ENCODE results near the gene NISCH.

Gene NISCH

DNA sequence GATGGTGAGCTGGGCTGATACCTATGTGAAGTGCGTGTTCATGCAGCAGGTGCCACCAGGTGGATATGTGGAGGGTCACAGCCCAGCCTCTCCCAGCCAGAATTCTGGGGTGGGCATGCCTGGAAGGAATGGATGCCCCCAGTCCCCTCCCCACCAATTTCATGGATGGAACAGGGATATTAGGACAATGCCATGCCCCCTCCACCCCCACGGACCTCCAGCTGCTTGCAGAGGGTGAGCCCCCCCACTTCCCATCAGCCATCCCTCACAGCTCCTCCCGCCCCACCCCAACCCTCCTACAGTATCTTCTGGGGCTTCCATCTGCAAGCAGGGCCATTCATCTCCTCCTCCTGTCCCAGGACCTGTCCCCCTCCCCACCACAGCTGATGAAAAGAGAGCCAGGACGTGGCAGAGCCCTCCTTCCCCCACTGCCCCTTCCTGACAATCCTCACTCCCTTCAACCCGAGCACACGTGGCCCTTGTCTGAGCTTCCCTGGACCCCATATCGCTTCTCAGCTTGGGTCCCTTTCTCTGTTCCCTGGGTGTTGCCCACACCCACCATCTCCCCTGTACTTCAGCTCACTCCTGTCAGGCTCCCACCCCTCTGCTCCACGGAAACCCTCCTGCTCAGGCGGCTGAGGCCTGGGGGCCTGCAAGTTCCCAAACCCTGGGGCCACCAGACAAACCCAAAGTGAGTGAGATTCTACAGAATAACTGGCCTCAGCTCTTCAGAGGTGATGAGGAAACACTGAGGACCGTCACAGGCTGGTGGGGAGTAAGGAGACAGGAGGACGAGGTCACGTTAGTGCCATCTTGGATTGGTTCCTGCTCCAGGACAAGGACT, 7.7 kb upstream of the NISCH start:
- no peak for DNase-seq

- DNase-seq = no peak
These were observed 4.7 kb upstream of the NISCH start for GRCh38 chr3:52450489-52451236.

DNA sequence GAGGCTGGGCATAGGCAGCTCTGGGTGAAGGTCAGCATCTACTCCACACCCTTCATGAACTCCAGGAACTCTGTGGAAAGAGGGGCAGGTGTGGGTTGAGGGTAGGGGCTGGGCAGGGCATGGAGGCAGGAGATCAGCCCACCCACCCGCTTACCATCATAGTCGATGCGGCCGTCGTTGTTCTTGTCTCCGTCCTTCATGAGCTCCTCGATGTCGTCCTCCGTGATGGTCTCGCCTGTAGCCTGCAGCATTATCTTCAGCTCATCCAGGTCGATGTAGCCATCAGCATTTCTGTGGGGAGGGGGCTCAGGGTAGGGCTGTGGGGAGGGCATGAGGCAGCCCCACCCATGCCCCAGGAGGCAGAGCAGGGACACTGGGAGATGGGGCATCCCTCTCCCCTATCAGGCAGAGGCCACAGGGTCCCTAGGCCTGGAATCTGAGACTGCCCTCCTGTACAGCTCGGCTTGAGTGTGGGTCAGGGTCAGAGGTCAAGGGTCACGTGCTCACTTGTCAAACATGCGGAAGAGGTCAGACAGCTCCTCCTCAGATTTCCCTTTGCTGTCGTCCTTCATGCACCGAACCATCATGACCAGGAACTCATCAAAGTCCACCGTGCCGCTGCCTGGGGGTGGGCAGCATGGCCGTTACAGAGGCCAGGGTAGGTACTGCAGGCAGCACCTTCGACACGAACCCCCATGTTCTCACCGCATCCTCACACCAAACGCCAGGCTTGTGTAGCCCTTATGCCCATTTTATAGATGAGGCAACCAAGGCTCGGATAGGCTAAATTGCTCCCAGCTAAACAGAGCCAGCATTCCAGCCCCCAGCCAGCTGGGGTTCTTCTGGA, 3.9 kb upstream of the NISCH start:
- no peak for DNase-seq

DNA sequence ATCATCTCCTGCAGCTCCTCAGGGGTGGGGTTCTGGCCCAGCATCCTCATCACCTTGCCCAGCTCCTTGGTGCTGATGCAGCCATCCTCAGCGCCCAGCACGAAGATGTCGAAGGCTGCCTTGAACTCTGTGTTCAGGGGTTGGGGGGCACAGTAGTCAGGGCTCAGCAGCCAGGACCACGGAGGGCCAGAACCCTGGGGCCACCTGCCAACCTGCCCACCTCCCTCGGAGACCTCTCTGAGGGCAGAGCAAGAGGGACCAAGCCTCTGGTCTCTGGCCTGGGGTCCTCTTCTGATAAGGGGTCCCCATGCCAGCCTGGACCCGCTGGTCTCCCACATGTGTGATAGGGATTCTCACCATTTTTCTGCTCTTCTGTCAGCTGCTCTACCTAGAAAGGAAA, 3.3 kb upstream of the NISCH start:
- DNase-seq = no peak

- DNase-seq = no peak
These were observed 2.7 kb upstream of the NISCH start for GRCh38 chr3:52452570-52453221.

DNA sequence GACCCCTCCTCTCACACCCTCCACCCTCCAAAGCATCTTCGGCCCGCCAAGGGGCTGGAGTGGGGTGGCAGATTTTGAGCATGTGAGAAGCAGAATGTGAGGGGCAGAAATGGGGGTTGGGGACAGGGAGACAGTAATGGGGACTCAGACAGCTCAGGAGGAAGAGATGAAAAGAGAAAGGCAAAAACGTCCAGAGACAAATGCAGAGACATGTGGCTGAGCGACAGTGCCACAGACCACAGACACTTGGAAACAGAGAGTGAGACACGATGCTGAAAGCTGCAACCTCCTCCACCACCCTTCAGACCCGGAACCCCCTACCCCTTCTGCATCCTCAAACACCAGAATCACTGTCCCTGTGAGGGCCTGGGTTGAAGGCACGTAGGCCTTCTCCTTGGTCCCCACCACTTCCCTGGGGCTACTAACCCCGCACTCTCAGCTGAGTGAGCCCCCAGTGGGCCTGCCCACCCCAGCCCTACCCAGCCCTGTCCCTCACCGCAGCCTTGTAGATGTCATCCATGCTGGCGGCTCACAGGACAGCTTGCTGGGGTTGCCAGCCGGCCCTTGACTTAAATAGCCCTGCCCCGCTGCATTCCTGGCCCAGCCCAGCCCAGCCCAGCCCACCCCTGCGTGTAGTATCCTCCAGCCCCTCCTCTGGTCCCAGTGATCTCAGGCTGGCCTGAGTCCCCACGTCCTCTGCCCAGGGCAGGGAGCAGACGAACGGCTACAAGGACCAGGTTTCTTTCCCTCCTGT, 1.7 kb upstream of the NISCH start, which contains the start of gene TNNC1:
Gene TNNC1, minus strand, starts transcription at position 546 of the 754 bp plus-strand sequence. Its CDS starts 26 bp downstream, at position 520.
- no peak for DNase-seq

DNA sequence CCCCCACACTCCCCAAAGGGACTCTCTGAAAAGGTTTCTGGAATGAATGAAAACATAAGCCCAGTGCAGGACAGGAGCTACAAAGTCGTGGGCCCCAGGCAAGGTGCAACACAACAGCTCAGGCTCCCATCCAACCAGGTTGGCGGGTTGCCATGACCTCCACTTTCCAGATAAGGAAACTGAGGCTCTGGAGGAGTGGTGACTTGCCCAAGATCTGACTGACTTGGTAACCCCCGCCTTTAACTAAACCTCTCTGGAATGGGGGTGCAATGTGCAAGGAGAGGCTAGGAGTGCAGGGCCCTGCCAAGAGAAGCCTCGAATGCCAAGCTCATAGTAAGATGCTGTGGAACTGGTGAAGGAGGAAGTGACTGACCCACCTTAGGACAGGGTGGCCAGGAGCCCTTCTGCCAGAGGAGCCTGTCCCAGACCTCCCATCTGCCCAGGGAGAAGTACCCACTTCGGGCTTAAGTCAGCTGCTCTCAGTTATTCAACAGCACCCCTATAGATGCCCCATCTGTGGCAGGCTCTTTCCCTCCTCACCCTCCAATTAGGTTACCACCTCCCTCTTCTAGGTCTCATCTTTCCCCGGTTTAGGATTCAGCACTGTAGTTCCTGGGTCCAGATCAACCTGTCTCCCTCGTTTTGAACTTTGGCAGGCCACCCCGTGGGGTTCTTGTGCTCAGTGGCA, 1.0 kb upstream of the NISCH start:
- DNase-seq = no peak

DNA sequence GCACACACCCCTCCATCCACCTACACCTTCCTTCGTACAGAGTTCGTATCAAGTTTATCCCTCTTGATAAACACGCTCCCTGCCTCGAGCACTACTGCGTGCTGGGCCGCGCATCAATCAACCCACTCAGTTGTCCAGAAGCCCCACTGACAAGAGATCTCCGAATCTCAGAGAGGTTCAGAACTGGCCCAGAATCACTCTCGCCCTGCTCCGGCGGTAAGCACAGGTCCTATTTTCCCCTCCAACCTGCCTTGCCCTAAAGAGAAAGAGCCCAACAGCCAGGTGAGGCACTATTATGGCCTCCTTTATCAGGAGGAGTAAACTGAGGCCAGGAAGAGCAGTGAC, 494 bp upstream of the NISCH start:
- DNase-seq = no peak

DNA sequence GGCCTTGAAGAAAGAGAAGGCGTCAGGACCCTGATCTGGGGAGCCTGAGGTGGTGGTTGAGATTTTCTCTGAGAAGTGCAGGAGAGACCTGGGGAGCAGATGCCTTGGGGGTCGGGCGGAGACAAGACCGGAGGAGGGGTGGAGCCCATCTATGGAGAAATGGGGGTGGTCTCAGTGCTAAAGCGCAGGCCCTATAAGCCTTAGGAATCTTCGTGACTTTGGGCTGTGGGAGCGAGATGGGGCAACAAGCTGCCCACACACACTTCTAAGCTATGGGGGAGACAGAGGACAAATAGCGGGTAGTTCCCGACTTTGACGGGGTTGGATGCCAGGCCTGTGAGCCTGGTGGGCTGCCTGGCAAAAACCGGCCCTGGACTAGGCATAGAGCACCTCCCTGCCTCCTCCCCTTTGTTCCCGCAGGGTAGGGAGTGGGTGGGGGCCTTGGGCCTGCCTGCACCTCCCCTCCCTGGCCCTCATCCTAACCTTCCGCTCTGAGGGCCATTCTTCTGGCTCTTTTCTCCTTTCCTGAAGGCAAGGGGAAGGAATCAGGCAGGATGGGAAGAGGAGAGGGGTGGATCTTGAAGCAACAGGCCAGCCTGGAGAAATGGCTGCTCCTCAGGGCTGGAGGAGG, 880 bp downstream of the NISCH start:
- no peak for DNase-seq

GRCh38 chr3:52456800-52457183, 1.4 kb downstream of the NISCH start:
- no peak for DNase-seq

DNA sequence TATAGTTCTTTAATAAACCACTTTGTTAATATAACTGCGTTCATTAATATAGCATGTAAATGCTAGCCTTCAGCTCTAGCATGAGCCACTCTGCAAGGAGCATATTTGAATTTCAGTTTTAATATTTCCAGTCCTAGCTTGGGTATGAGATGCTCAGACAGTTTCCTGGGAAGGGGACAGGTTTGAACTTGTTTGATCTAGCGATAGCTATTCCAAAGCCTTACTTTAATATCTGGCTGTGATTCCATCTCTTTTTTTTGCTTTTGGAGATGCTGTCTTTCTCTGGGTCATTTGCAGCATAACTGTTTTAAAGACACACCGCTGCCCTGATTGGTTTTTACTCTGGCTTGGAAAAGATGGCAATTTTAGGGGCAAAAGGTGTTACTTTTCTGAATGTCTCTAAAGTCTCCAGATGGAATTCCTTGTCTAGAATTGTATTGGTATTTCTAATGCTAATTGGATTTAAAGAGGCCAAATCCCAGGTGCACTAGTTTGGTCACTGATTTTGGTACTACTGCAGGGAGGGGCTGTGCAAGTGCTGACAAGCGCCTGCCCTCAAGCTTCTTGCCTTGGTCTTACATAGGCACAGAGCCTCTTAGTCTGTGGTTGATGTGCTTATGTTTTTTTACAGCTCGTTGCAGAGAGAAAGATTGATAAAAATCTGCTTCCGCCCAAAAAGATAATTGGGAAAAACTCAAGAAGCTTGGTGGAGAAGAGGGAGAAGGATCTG, 2.8 kb downstream of the NISCH start:
- DNase-seq = no peak

DNA sequence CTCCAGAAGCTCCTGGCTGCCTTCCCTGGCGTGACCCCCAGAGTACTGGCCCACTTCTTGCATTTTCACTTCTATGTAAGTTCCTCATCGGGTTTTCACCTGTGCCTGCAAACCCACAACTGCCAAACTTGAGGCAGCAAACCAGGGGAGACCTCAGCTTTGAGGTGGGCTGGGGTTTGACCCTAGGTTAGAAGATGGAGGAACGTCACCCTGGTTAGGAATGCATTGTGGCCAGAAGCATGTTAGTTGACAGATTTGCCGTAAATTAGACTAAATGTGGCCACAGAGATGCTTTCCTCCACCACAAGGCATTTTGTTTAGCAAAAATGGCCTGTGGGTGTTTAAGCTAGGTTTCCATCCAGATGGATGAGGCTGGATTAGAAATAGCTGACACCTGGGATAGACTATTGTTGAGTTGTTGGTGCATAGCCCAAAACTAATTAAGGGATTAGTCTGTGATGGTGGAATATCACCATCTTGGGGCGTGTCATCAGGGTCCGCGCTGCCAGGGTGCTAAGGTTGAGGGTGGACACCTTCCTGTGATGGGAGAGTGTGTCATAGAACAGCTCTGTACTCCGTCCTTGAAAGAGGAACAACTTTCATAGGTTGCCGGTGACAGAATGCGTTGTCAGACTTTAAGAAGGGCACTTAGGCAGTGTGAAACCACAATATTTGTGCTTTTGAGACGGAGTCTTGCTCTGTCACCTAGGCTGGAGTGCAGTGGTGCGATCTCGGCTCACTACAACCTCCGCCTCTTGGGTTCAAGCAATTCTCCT, 3.6 kb downstream of the NISCH start:
- no peak for DNase-seq

DNA sequence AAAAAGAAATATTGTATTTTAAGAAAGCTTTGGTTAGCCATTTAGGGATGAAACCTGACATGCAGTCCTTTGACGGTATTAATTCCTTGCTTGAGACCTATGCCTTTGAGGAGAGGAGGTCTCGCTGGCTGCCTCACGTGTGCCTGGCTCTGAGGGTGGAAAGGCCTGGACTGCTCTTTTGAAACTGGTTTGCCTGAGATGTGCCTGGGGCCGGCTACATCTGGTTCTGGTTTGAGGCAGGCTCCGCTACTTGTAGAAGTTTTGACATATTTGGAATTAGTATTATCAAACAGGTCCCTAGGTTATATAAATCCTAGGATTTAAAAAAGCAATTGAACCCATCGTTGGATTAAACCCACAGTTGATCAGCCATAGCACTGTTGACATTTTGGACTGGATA, 6.5 kb downstream of the NISCH start:
- DNase-seq = no peak

DNA sequence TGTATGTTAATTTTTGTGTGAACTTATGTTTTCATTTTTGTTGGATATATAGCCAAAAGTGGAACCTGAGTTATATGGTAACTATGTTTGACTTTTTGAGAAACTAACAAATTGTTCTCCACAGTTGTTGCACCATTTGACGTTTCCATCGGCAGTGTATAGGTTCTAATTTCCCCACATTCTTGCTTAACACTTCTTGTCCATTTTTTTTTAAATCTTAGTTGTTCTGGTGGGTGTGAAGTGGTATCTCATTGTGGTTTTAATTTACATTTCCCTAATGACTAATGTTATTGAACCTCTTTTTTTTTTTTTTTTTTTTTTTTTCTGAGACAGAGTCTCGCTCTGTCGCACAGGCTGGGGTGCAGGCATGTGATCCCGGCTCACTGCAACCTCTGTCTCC, 8.0 kb downstream of the NISCH start:
- no peak for DNase-seq

GRCh38 chr3:52468336-52468735, 12.9 kb downstream of the NISCH start:
- no peak for DNase-seq

DNA sequence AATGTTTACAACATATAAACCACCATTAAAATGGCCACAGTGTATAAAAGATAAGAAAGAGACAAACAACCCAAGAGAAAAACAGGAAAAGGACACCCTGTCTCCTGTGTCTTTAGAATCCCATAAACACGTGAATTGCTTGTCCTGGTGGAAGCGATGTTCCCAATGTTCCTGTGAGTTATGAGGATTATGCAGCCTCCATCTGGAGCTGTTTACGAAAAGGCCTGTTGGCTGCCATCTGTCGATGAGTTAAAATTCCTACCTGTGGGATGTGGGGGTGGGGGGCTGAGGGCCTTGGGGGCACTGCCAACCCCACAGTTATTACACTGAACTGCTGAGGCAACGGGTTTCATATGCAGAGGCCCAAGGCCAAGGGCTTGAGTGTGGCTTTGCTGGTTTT, 13.6 kb downstream of the NISCH start:
- no peak for DNase-seq

DNA sequence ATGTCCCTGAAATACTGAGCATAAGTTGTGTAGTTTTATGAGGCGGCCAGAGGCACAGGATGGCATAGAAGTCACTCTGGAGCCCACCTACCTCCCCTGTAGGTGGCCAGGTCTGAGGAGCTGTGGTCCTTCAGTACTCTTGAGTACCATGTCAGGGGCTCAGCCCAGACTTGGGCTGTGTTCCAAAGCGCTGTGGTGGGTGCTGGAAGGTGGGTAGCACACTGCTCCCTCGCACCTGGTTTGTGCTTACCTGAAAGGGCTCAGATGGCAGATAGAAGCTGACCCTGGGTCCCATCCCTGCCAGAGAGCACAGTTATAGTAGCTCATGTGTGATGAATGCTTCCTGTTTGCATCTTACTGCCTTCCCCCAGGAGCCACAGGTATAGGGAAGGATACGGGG, 15.5 kb downstream of the NISCH start:
- DNase-seq = no peak

- DNase-seq = peak; percentile 29
These were observed 16.2 kb downstream of the NISCH start for GRCh38 chr3:52471371-52472238.

All from stimulated activated CD4-positive, alpha-beta T cell treated with anti-CD3 and anti-CD28 coated beads, Interleukin-12 subunit alpha, Interleukin-12 subunit beta, amount 100 ng/mL, for 4 hours (primary cell).